Esophagus muscularis mucosa (tissue), 4 donors: ENCODE results near the gene IQCH.

Experiments
- CTCF ChIP-seq, 3 experiments: fragments of 200-600 bp in 2 of 3; fragments of 450-650 bp in 1 of 3; sonication (generic) in 2 of 3; IDR thresholded peaks; one replicate each; pipeline ENCODE4 v1.5.1; 2017 to 2019; ENCODE audit warnings: antibody characterized with exemption in 3 of 3, mild to moderate bottlenecking in 2 of 3, moderate library complexity in 1 of 3
- EP300 ChIP-seq: sonication (generic); formaldehyde crosslinking; IDR thresholded peaks from one replicate; pipeline ENCODE4 v1.6.1; 2017; ENCODE audit warnings: antibody characterized with exemption
- POLR2A ChIP-seq: fragments of 450-650 bp; IDR thresholded peaks from one replicate; pipeline ENCODE4 v1.6.1; 2017; ENCODE audit warnings: antibody characterized with exemption, moderate library complexity, mild to moderate bottlenecking, low read depth

- TF ChIP-seq CTCF (IDR thresholded peaks at IDR 0.05) = no peak
- TF ChIP-seq POLR2A = no peak
- no peak for TF ChIP-seq EP300
Observed at GRCh38 chr15:67343206-67343605, 88.6 kb downstream of the IQCH start.
